Measurements from ENCODE around the gene LZTS3.
"Not testable (repeated sequence)": the region's sequence is repeated elsewhere in the genome, so short reads cannot be mapped to it uniquely, and the experiment has no call there.

LZTS3 gene

DNA sequence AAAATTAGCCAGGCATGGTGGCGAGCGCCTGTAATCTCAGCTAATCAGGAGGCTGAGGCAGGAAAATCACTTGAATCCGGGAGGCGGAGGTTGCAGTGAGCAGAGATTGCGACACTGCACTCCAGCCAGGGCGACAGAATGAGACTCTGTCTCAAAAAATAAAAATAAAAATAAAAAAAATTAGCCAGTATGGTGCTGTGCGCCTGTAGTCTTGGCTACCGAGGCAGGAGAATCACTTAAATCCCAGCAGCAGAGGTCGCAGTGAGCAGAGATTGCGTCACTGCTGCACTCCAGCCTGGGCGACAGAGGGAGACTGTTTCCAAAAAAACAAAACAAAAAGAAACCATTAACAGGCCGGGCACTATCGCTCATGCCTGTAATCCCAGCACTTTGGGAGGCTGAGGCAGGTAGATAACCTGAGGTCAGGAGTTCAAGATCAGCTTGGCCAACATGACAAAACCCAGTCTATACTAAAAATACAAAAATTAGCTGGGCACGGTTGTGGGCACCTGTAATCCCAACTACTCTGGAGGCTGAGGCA is 55.4 kb downstream of the LZTS3 start:
- H3K27ac ChIP-seq (ENCODE audit: low read depth, low read length); H3K4me3 ChIP-seq (ENCODE audit: low read length); H3K4me2 ChIP-seq (ENCODE audit: low read length); H3F3A ChIP-seq (ENCODE audit: control insufficient read depth, insufficient read depth); H3K79me2 ChIP-seq (ENCODE audit: control insufficient read depth, low read length); H4K20me1 ChIP-seq (ENCODE audit: control insufficient read depth, insufficient read depth, low read depth, low read length); H3K9me2 ChIP-seq (replicated peaks; ENCODE audit: control insufficient read depth, low read length); H3K4me1 ChIP-seq (ENCODE audit: control insufficient read depth, low read length); H3K27me3 ChIP-seq (ENCODE audit: control insufficient read depth, low read length); H3K9me3 ChIP-seq (ENCODE audit: control insufficient read depth, insufficient read depth, low read length): not testable (repeated sequence)
- peaks cover 21% of the 10 kb centered on the region for H3K36me3 ChIP-seq (ENCODE audit: control insufficient read depth, low read length)
- TF ChIP-seq, protein P1, sequence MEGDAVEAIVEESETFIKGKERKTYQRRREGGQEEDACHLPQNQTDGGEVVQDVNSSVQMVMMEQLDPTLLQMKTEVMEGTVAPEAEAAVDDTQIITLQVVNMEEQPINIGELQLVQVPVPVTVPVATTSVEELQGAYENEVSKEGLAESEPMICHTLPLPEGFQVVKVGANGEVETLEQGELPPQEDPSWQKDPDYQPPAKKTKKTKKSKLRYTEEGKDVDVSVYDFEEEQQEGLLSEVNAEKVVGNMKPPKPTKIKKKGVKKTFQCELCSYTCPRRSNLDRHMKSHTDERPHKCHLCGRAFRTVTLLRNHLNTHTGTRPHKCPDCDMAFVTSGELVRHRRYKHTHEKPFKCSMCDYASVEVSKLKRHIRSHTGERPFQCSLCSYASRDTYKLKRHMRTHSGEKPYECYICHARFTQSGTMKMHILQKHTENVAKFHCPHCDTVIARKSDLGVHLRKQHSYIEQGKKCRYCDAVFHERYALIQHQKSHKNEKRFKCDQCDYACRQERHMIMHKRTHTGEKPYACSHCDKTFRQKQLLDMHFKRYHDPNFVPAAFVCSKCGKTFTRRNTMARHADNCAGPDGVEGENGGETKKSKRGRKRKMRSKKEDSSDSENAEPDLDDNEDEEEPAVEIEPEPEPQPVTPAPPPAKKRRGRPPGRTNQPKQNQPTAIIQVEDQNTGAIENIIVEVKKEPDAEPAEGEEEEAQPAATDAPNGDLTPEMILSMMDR (IDR thresholded peaks at IDR 0.05; ENCODE audit: low read depth, low read length, poor library complexity, severe bottlenecking), result peak; percentile 26

DNA sequence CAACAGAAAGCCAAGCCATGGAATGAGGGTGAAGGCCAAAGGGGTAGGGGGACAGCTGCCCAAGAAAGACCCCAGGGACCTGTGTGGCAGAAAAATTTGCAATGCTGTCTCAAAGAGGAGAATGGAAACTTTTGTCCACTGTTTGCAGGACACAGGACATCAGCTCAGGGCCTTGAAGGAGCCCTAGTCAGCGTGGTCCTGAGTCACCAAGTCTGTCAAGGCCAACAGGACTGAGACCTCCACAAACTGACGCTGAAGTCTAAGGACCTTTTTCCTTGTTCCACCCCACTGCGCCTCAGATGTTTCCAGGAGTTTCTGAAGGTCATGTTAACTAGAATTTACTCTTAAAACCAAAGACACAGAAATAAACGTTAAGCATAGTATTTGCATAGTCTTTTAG is 57.0 kb downstream of the LZTS3 start:
- Histone ChIP-seq H3K27ac (ENCODE audit: low read depth, low read length) (no peak overlapping the region), H3F3A (ENCODE audit: control insufficient read depth, insufficient read depth) (no peaks in the 10 kb centered on the region), H3K9me3 (ENCODE audit: control insufficient read depth, insufficient read depth, low read length) (no peaks in the 10 kb centered on the region), H3K4me1 (ENCODE audit: control insufficient read depth, low read length) (no peaks in the 10 kb centered on the region), H3K4me2 (ENCODE audit: low read length) (no peak overlapping the region), H3K36me3 (ENCODE audit: control insufficient read depth, low read length) (peaks cover 6% of the 10 kb centered on the region), H3K9me2 (replicated peaks; ENCODE audit: control insufficient read depth, low read length) (no peaks in the 10 kb centered on the region), H3K79me2 (ENCODE audit: control insufficient read depth, low read length) (no peaks in the 10 kb centered on the region), H3K27me3 (ENCODE audit: control insufficient read depth, low read length) (no peaks in the 10 kb centered on the region), H3K4me3 (ENCODE audit: low read length) (no peak overlapping the region), H4K20me1 (ENCODE audit: control insufficient read depth, insufficient read depth, low read depth, low read length) (no peaks in the 10 kb centered on the region)
- TF ChIP-seq, protein P1 (IDR thresholded peaks at IDR 0.05; ENCODE audit: low read depth, low read length, poor library complexity, severe bottlenecking), result no peak
- no peak for TF ChIP-seq EZH2phosphoT487 (IDR thresholded peaks at IDR 0.05; ENCODE audit: borderline replicate concordance, low read length)

DNA sequence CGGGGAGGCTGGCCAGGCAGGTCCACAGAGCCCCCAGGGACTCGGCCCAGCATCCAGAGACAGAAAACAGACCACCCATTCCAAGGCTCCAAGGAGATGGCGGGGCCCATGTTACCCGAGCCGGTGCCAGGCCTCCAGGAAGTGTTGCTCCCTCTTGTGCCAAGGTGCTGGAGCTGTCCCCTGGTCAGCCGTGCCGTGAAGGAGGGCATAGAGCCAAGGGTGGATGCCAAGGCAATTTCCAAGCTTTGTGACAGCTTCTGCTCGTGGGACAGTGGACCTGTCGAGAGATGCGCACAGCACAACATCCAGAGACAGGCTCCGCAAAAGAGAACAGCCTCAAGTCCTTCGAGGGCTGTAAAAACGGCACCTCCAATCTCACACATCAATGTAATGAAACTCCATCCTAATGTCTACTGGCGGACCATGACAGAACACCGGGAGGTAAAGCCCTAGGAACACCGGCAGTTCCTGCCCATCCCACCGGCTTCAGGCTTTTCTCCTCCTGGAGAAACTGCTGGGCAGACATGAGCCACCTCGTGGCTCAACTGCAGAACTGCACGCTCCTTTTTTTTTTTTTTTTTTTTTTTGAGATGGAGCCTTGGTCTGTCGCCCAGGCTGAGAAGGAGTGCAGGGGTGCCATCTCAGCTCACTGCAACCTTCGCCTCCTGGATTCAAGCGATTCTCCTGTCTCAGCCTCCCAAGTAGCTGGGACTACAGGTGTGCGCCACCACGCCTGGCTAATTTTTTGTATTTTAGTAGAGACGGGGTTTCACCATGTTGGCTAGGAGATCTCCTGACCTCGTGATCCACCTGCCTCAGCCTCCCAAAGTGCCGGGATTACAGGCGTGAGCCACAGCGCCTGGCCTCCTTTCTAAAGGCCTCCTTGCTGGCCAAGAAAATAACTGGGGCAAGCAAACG is 57.9 kb downstream of the LZTS3 start:
- H3K9me2 ChIP-seq (replicated peaks; ENCODE audit: control insufficient read depth, low read length), result no peaks in the 10 kb centered on the region
- H3K9me3 ChIP-seq (ENCODE audit: control insufficient read depth, insufficient read depth, low read length), result no peaks in the 10 kb centered on the region
- H3K27ac ChIP-seq (ENCODE audit: low read depth, low read length), result no peak overlapping the region
- H3K27me3 ChIP-seq (ENCODE audit: control insufficient read depth, low read length), result no peaks in the 10 kb centered on the region
- no peak overlapping the region for H3K4me3 ChIP-seq (ENCODE audit: low read length)
- no peaks in the 10 kb centered on the region for H3K36me3 ChIP-seq (ENCODE audit: control insufficient read depth, low read length)
- H3F3A ChIP-seq (ENCODE audit: control insufficient read depth, insufficient read depth), result no peaks in the 10 kb centered on the region
- TF ChIP-seq, protein P1 (IDR thresholded peaks at IDR 0.05; ENCODE audit: low read depth, low read length, poor library complexity, severe bottlenecking), result peak; percentile 70
- no peak for TF ChIP-seq EZH2phosphoT487 (IDR thresholded peaks at IDR 0.05; ENCODE audit: borderline replicate concordance, low read length)
- H3K4me1 ChIP-seq (ENCODE audit: control insufficient read depth, low read length), result no peaks in the 10 kb centered on the region
- H3K4me2 ChIP-seq (ENCODE audit: low read length), result no peak overlapping the region
- no peaks in the 10 kb centered on the region for H3K79me2 ChIP-seq (ENCODE audit: control insufficient read depth, low read length)
- H4K20me1 ChIP-seq (ENCODE audit: control insufficient read depth, insufficient read depth, low read depth, low read length), result no peaks in the 10 kb centered on the region

All from DOHH2 (cell line).